Tibial nerve (tissue), 4 donors: ENCODE results near the gene PAQR9.

ENCODE experiments used
- CTCF ChIP-seq, 5 experiments: fragments of 200-600 bp in 3 of 5; fragments of 450-650 bp in 2 of 5; sonication (generic) in 3 of 5; IDR thresholded peaks; one replicate each; pipeline ENCODE4 v1.5.1; 2016 to 2019; ENCODE audit warnings: antibody characterized with exemption in 5 of 5, mild to moderate bottlenecking in 3 of 5, moderate library complexity in 2 of 5
- EP300 ChIP-seq, 2 donors: sonication (generic); formaldehyde crosslinking; IDR thresholded peaks; one replicate each; pipeline ENCODE4 v1.6.1; 2017; ENCODE audit warnings: antibody characterized with exemption in 2 of 2, mild to moderate bottlenecking in 1 of 2
- POLR2A ChIP-seq, 2 donors: fragments of 450-650 bp; IDR thresholded peaks; one replicate each; pipeline ENCODE4 v1.6.1; 2017; ENCODE audit warnings: antibody characterized with exemption in 2 of 2, mild to moderate bottlenecking in 2 of 2, moderate library complexity in 2 of 2

DNA sequence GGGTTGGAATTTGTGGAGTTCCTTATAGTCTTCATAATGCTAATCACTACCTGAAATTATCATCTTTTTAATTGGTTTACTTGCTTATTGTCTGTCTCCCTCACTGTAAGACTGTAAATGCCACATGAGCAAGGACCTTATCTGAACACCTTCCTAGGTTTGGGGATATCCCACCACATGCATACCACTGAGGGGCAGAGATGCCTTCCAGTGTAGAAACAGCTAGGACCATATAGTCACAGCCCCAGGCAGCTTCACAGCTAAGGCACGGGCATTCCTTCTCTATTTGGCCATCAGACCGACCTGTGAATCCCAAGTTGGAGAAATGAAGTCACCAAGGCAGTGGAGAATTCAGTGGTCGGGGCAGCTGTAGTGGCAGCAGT lies 28.6 kb downstream of the PAQR9 start:
- TF ChIP-seq CTCF (IDR thresholded peaks at IDR 0.05), result no peak
- no peak for TF ChIP-seq EP300 (IDR thresholded peaks at IDR 0.05)
- no peak for TF ChIP-seq POLR2A (IDR thresholded peaks at IDR 0.05)
